Activated T-cell treated with anti-CD3 and anti-CD28 coated beads for 24 hours (primary cell): ENCODE results near the gene FXYD4.
"Not testable (repeated sequence)": the region's sequence is repeated elsewhere in the genome, so short reads cannot be mapped to it uniquely, and the experiment has no call there.

ENCODE experiments used
- DNase-seq: peaks from one replicate; pipeline ENCODE4 v3.0.0-alpha.2; 2020; ENCODE audit warnings: low read depth

FXYD4 gene, protein sequence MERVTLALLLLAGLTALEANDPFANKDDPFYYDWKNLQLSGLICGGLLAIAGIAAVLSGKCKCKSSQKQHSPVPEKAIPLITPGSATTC

DNA sequence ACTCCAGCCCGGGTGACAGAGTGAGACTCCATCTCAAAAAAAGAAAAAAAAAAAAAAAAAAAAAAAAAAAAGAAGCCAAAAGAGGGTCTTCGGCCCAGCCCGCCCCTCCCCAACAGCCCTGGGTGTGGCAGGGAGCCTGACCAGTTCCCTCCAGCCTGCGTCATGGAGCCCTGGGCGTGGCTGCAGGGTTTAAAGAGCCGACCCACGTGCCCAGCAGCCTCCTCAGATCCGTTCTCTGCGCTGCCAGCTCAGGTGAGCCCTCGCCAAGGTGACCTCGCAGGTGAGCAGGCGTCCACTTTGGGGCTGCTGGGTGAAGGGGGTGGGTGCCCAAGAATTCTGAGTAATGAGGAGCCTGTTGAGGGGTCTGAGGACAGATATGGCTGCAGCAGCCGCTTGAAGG is at the start of gene FXYD4:
Gene FXYD4, plus strand, starts transcription at position 219 of the 400 bp plus-strand sequence. CDS start 2,111 bp downstream, outside the sequence.
- DNase-seq = no peak

DNA sequence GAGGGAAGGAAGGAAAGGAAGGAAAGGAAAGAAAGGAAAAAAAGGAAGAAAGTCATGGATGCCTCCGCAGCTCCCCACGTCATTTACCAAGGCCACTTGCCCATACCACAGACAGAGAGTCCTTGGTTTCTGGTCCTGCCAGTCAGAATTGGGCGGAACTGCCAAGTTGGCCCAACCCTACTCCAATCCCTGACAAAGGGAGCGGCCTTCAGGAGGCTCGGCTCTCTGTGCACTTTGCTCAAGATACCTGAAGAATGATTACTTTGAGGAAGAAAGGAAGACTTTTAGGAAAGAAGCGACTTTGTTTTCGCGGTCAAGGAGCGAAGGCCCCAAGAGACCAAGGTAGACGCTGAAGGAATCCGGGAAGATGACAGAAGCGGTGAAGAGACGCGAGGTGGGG is 49.1 kb upstream of the FXYD4 start:
- DNase-seq = no peak

DNA sequence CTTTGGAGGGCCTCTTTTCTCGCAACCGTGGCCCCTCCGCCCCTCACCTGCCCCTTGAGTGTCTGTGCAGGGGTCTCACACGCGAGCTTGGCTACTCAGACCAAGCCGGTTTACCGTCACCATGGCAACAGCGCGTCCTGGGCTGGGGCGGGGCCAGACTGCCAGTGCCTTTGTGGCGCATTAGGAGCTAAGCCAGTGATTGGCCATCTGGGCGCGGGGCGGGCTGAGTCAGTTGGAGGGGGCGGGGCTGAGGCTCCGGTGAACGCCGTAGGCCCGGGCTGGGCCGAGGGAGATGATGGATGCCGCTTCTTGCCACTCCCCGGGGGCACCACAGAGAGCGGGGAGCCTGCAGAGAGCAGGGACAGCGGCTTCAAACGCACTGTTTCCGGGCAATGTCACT is 48.7 kb upstream of the FXYD4 start:
- peak; percentile 74 for DNase-seq

DNA sequence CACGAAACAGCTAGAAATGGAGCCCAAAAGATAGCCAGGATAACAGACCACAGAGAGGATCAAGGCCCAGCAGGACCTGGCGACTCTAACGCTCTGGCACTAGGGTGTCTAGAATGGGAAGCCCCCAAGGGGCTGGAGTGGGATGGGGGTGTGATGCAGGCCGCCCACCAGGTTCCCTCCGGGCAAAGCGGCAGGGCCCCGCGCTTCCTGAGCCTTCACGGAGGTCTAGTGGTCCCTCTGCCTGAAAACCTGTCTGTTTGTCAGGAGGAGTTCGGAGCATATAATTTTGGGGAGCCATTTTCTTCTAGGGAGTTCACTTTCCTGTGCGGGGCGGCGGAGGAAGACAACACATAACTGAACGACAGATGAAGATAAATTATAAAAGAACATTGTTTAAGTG is 48.2 kb upstream of the FXYD4 start:
- no peak for DNase-seq

DNA sequence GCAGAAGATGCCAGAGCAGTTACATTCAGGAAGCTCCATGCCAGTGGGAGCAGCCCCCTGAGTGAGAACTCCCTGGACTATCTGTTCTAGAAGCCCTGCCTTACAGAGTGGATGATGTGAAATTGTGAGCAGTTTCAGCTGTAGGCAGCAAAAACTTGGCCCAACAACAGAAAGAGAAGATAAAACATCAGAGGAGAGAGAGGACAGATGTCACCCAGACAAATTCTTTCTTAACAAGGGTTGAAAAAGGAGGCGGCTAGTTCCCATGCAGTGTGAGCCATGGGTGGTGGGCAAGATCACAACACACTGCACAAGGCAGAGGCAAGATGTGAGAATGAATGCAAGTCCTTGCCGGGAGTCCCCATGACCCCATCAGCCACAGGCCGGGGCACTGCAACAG is 46.6 kb upstream of the FXYD4 start:
- no peak for DNase-seq

DNA sequence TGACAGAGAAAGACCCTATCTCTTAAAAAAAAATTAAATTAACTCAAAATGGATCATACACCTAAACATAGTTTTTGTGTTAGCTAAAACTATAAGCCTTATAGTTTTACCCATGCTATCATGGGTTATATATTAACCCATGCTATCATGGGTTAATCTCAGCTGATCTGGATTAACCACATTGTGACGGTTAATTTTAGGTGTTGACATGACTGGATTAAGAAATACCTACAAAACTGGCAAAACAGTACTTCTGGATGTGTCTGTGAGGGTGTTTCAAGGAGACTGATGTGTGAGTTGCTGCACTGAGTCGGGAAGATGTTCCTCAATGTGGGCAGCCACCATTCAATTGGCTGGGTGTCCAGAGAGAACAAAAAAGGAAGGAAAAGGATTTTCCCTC is 44.3 kb upstream of the FXYD4 start:
- no peak for DNase-seq

DNA sequence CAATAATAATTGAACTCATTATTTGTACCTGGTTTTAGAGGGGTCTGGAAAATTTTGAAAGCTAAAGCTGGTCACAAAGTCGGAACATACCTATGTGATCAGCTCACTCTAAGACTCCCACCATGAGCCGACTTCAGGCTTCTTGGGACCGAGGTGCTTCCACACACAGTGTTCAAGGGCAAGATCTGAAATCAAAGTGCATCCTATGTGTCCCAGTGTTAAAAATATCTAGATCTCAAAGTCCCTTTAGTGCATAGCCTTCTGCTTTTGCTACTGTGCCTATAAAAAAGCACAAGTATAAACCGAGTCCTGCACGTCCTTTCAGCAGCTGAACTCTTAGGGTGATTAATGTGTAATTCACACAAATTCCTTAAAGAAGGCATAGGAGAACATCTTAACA is 43.5 kb upstream of the FXYD4 start:
- no peak for DNase-seq

DNA sequence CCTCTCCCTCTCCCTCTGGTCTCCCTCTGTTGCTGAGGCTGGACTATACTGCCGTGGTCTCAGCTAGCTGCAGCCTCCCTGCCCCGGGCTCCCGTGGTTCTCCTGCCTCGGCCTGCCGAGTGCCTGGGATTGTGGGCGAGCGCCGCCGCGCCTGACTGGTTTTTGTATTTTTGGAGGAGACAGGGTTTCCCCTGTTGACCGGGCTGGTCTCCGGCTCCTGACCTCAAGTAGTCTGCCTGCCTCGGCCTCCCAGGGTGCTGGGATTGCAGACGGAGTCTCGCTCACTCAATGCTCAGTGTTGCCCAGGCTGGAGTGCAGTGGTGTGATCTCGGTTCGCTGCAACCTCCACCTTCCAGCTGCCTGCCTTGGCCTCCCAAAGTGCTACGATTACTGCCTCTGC is 42.6 kb upstream of the FXYD4 start:
- not testable (repeated sequence) for DNase-seq

DNA sequence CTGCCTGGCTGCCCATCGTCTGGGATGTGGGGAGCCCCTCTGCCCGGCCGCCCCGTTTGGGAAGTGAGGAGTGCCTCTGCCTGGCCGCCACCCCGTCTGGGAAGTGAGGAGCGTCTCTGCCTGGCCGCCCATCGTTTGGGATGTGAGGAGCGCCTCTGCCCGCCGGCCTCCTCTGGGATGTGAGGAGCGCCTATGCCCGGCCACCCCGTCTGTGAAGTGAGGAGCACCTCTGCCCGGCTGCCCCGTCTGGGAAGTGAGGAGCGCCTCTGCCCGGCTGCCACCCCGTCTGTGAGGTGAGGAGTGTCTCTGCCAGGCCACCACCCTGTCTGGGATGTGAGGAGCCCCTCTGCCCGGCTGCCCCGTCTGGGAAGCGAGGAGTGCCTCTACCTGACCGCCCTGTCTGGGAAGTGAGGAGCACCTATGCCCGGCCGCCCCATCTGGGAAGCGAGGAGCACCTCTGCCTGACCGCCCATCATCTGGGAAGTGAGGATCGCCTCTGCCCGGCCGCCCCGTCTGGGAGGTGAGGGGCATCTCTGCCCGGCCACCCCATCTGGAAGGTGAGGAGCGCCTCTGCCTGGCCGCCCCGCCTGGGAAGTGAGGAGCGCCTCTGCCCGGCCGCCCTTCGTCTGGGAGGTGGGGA is 42.1 kb upstream of the FXYD4 start:
- not testable (repeated sequence) for DNase-seq

DNA sequence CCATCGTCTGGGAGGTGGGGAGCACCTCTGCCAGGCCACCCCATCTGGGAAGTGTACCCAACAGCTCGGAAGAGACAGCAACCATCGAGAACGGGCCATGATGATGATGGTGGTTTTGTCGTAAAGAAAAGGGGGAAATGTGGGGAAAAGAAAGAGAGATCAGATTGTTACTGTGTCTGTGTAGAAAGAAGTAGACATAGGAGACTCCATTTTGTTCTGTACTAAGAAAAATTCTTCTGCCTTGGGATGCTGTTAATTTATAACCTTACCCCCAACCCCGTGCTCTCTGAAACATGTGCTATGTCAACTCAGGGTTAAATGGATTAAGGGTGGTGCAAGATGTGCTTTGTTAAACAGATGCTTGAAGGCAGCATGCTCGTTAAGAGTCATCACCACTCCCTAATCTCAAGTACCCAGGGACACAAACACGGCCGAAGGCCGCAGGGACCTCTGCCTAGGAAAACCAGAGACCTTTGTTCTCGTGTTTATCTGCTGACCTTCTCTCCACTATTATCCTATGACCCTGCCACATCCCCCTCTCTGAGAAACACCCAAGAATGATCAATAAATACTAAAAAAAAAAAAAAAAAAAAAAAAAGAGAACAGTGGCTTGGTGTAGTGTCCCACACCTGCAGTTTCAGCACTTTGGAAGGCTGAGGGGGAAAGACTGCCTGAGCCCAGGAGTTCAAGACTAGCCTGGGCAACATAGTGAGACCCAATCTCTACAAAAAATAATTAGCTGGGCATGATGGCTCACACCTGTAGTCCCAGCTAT is 41.2 kb upstream of the FXYD4 start:
- DNase-seq = not testable (repeated sequence)

DNA sequence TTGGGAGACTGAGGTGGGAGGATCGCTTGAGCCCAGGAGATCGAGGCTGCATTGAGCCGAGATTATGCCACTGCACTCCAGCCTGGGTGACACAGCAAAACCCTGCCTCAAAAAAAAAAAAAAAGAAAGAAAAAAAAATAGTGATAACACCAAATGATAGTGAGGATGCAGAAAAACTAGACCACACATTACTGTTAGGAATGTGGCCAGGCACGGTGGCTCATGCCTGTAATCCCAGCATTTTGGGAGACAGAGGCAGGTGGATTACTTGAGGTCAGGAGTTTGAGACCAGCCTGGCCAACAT is 40.7 kb upstream of the FXYD4 start:
- DNase-seq = not testable (repeated sequence)

DNA sequence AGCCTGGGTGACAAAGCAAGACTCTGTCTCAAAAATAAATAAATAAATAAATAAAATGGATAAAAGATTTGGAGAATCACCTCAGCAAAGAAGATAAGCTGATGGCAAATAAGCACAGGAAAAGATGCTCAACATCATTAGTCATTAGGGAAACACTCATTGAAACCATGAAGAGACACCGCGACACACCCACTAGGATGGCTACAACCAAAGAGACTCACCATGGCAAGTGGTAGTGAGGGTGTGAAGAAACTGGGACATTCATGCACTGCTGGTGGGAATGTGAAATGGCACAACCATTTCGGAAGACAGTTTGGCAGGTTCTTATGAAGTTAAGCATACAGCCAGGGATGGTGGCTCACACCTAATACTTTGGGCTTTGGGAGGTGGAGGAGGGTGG is 37.8 kb upstream of the FXYD4 start:
- DNase-seq = no peak

DNA sequence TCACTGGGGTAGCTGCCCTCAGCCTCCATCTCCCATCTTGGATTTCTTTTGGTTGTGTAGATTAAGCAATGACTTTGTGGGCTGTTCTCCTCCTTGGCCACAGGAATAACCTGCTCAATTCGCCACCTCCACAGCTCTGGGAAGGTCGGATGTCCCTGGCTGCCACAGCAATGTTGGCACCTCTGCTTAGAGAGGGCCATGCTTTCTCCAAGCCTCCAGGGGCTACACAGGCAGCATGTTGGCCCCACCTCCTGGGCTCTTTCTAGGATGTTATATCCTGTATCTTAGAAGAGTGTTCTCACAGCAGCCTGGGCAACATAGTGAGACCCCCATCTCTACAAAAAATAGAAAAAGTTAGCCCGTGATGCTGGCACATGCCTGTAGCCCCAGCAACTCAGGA is 35.4 kb upstream of the FXYD4 start:
- DNase-seq = no peak

DNA sequence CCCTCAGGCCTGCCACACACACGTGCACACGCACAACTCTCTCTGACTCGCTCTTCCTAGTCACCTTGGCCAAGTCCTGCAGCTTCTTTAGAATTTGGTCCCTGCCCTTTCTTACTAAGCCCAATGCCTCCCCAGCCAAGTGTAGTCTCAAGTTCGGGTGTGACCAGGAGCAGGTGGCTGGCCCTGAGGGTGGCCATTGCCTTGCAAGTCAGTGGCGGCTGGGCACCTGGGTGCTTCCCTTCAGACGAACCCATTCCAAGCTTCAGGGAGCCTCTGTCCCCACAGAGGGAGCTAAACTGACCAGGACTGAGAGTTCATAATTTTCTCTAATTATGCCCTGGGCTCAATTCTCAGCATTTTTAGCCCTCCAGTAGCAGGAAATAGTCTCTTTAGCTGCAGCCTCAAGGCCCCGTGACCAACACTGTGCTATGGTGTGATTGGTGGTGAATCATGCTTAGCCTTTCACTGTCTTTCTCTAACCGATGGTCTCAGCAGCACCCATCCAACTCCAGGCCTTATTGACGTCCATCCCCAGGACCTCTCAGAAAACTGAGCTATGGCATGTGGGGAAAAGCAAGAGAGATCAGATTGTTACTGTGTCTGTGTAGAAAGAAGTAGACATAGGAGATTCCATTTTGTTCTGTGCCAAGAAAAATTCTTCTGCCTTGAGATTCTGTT is 34.7 kb upstream of the FXYD4 start:
- DNase-seq = no peak

DNA sequence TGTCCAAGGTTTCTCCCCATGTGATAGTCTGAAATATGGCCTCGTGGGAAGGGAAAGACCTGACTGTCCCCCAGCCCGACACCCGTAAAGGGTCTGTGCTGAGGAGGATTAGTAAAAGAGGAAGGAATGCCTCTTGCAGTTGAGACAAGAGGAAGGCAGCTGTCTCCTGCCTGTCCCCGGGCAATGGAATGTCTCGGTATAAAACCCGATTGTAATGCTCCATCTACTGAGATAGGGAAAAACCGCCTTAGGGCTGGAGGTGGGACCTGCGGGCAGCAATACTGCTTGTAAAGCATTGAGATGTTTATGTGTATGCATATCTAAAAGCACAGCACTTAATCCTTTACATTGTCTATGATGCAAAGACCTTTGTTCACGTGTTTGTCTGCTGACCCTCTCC is 33.9 kb upstream of the FXYD4 start:
- not testable (repeated sequence) for DNase-seq

DNA sequence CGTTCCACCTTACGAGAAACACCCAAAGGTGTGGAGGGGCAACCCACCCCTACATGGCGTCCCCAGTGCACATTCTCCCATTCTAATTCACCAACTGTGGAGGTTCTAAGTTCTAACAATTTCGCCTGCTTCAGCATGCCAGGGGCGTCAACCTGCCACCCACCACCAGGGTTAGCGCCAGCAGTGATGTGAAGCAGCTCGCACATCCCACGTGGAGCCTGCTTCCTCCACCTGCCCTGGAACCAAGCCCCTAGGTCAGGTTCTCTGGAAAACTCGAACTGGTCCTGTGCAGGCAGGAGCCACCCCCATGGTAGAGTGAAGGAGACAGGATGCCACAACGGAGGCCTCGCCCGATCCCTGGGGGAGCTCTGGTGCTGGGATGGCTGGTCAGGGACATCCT is 33.3 kb upstream of the FXYD4 start:
- no peak for DNase-seq

DNA sequence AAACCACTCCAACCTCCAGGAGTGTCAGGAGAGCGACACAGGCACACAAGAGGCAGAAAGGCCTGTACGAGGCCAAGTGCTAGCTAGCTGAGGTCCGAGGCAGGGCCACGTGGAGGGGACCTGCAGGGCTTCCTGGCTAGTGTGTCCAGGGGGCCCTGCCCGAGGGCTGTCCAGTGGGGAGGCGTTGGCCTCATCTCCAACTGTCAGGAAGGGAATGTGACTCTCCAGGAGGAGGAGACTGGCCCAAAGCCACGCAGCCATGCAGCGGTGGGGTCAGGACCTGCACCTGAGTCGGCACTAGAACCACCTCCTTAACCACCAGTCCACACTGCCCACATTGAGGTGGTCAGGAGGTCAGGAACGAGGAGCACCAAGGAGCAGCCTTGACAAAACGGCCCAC is 32.3 kb upstream of the FXYD4 start:
- no peak for DNase-seq

DNA sequence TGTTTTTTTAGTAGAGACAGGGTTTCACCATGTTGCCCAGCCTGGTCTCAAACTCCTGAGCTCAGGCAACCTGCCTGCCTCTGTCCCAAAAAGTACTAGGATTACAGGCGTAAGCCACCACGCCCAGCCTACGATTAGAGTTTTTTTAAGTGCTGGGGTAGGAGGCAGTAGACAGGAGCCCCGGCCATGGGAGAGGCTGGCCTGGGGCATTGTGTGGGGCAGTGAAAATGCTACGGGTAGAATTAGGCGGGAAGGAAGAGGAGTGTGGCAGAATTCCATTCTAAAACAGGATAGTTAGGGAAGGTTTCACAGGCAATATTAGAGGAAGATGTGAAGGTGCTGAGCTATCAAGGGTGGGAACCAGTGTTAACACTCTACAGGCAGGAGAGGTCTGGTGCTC is 31.3 kb upstream of the FXYD4 start:
- no peak for DNase-seq

DNA sequence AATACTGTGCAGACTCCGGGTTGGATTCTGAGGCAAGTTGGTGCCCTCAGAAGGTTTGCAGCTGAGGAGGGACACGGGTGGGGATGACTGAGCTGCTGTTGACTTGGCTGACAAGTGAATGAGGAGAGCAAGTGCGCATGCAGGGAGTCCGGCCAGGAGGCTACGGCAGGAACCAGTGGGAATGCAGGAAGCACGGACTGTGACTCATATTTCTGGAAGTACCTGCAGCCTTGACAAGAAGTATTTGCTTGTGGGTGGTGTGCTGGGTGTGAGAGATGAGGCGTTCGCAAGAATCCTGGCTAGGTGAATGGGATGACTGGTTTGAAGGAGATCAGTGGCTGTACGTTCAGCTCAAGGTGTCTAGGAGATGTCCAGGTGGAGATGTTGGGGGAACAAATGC is 30.8 kb upstream of the FXYD4 start:
- no peak for DNase-seq

DNA sequence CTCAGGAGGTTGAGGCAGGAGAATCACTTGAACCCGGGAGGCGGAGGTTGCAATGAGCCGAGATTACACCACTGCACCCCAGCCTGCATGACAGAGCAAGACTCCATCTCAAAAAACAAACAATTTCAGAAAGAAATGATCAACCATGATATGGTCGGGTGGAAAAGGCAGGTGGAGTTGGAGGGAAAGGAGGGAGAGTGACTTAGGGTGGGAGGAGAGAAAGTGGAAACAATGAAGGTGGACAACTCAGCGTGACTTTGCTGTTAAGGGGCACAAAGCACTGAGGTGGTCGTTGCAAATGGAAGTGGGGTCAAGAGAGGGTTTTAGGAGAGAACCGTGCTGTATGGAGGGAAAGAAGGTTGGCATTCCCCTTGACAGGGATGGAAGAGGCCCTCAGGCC is 30.0 kb upstream of the FXYD4 start:
- no peak for DNase-seq

DNA sequence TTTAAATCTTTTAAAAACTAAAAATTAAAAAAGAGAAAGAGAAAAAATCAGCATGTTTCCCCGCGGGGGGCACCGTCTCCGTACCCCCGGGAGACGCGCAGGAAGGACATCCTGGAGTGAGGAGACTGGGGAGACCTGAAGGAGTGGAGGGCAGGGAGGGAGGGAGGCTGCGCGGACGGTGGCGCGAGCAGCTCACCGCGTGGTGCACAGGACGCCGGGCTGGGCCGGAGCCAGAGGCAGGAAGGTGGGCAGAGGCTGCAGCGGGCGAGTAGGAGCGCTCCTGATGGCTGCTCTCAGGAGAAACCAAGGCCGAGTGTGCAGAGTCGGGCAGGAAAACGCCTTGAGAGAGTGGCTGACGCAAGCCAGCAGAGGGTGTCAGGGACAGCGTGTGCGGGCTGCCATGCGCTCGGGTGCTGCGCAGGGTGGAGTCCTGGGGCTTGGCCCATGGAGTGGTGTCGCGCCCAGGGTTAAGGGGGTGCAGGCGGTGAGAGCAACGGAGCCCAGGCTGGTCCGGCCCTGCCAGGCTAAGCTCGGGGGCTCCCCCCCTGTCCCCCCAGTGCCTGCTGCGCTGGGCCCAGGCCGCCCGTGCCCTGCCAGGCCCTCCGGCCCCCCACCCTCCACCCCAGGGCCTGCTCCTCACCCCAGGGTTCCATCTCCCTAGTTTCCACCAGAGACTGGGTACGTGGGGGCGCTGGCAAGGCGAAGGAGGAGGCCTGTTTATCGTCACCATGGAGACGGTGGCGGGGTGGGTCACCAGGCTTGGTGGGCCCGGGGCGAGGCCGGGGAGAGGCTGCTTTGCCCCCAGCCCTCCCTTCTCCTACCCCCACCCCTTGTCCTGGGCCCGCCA is 28.9 kb upstream of the FXYD4 start:
- DNase-seq = no peak

DNA sequence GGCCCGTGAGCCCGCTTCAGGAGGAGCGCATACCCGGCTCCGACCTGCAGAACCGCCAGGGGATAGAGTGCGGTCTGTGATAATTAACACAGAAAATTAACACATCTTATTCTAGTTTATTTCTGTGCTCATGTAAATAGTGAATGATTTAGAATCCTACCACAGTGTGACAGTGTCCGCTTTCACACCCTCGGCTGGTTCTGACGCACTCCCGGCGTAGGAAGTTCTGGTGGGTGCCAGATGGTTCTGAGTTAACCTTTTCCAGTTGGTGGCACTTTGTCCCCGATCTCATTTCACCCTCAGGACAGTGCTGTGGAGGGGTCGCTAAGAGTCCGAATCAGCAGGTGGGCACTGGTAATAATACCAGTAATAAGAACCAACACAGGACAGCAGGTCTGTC is 28.3 kb upstream of the FXYD4 start:
- DNase-seq = no peak
